ENCODE results near the gene FRMD8. TPM values are rescaled to one million over a fixed set of nuclear protein-coding genes. Genes with fewer than 3 reads are reported as not detected.

FRMD8 gene
- total and polyA plus RNA-seq, 2 experiments from 2014 or later: 7.0 to 35.4 TPM

- TF ChIP-seq, protein P1, sequence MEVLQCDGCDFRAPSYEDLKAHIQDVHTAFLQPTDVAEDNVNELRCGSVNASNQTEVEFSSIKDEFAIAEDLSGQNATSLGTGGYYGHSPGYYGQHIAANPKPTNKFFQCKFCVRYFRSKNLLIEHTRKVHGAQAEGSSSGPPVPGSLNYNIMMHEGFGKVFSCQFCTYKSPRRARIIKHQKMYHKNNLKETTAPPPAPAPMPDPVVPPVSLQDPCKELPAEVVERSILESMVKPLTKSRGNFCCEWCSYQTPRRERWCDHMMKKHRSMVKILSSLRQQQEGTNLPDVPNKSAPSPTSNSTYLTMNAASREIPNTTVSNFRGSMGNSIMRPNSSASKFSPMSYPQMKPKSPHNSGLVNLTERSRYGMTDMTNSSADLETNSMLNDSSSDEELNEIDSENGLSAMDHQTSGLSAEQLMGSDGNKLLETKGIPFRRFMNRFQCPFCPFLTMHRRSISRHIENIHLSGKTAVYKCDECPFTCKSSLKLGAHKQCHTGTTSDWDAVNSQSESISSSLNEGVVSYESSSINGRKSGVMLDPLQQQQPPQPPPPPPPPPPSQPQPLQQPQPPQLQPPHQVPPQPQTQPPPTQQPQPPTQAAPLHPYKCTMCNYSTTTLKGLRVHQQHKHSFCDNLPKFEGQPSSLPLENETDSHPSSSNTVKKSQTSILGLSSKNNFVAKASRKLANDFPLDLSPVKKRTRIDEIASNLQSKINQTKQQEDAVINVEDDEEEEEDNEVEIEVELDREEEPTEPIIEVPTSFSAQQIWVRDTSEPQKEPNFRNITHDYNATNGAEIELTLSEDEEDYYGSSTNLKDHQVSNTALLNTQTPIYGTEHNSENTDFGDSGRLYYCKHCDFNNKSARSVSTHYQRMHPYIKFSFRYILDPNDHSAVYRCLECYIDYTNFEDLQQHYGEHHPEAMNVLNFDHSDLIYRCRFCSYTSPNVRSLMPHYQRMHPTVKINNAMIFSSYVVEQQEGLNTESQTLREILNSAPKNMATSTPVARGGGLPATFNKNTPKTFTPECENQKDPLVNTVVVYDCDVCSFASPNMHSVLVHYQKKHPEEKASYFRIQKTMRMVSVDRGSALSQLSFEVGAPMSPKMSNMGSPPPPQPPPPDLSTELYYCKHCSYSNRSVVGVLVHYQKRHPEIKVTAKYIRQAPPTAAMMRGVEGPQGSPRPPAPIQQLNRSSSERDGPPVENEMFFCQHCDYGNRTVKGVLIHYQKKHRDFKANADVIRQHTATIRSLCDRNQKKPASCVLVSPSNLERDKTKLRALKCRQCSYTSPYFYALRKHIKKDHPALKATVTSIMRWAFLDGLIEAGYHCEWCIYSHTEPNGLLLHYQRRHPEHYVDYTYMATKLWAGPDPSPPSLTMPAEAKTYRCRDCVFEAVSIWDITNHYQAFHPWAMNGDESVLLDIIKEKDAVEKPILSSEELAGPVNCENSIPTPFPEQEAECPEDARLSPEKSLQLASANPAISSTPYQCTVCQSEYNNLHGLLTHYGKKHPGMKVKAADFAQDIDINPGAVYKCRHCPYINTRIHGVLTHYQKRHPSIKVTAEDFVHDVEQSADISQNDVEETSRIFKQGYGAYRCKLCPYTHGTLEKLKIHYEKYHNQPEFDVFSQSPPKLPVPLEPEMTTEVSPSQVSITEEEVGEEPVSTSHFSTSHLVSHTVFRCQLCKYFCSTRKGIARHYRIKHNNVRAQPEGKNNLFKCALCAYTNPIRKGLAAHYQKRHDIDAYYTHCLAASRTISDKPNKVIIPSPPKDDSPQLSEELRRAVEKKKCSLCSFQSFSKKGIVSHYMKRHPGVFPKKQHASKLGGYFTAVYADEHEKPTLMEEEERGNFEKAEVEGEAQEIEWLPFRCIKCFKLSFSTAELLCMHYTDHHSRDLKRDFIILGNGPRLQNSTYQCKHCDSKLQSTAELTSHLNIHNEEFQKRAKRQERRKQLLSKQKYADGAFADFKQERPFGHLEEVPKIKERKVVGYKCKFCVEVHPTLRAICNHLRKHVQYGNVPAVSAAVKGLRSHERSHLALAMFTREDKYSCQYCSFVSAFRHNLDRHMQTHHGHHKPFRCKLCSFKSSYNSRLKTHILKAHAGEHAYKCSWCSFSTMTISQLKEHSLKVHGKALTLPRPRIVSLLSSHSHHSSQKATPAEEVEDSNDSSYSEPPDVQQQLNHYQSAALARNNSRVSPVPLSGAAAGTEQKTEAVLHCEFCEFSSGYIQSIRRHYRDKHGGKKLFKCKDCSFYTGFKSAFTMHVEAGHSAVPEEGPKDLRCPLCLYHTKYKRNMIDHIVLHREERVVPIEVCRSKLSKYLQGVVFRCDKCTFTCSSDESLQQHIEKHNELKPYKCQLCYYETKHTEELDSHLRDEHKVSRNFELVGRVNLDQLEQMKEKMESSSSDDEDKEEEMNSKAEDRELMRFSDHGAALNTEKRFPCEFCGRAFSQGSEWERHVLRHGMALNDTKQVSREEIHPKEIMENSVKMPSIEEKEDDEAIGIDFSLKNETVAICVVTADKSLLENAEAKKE (CRISPR knock-in tag; IDR thresholded peaks at IDR 0.05): no peak
- TF ChIP-seq POLR2AphosphoS5 (IDR thresholded peaks at IDR 0.05; ENCODE audit: low read depth): no peak
Observed at GRCh38 chr11:65434667-65435410, 48.4 kb downstream of the FRMD8 start (continued).

- H3F3A ChIP-seq (replicated peaks; ENCODE audit: low read depth): no peaks in the 10 kb centered on the region
- no peaks in the 10 kb centered on the region for H3K9me2 ChIP-seq (ENCODE audit: insufficient read depth)
- DNase-seq (ENCODE audit: low spot score) (no peak), ATAC-seq (no peak)
- H3K36me3 Mint-ChIP-seq (ENCODE audit: low read depth): no peaks in the 10 kb centered on the region
- H3K9me3 Mint-ChIP-seq: no peaks in the 10 kb centered on the region
- no peaks in the 10 kb centered on the region for H3K36me3 ChIP-seq (ENCODE audit: insufficient read depth)
- no peak overlapping the region for H3K27ac ChIP-seq (ENCODE audit: low read depth)
- H3K4me3 ChIP-seq: no peak overlapping the region
- H2AFZ ChIP-seq: no peak overlapping the region
- no peak overlapping the region for H3K4me3 Mint-ChIP-seq
- H3K27me3 ChIP-seq (ENCODE audit: insufficient read depth): no peaks in the 10 kb centered on the region
- H3K79me2 ChIP-seq (replicated peaks; ENCODE audit: insufficient read depth): no peaks in the 10 kb centered on the region
- peaks cover under 1% of the 10 kb centered on the region; the same call in 1 of the 3 replicates for H3K4me1 Mint-ChIP-seq
- no peak overlapping the region for H3K4me2 ChIP-seq
- H3K4me1 ChIP-seq (ENCODE audit: insufficient read depth): no peaks in the 10 kb centered on the region
- no peaks in the 10 kb centered on the region; the same call in 1 of the 2 replicates for H4K20me1 ChIP-seq (replicated peaks; ENCODE audit: insufficient read depth)
- no peak overlapping the region for H3K27ac Mint-ChIP-seq
- H3K27me3 Mint-ChIP-seq (ENCODE audit: insufficient read depth, low read depth, poor library complexity): peaks cover 4% of the 10 kb centered on the region
- TF ChIP-seq ZNF331 (CRISPR knock-in tag; IDR thresholded peaks at IDR 0.05; ENCODE audit: low read depth) (no peak), CREB1 (CRISPR knock-in tag; IDR thresholded peaks at IDR 0.05; ENCODE audit: low read depth) (no peak), NANOG (IDR thresholded peaks at IDR 0.05; ENCODE audit: borderline replicate concordance) (no peak), EZH2 (IDR thresholded peaks at IDR 0.05; ENCODE audit: low read depth, unreplicated experiment) (no peak), ETS1 (IDR thresholded peaks at IDR 0.05) (no peak)
- TF ChIP-seq, protein P1 (CRISPR knock-in tag; IDR thresholded peaks at IDR 0.05): no peak
Observed at GRCh38 chr11:65435411-65435931, 49.0 kb downstream of the FRMD8 start.
